Measurements from ENCODE around the gene TBC1D22A.

GRCh38 chr22:46807458-46807857, 45.0 kb downstream of the TBC1D22A start:
- TF ChIP-seq POLR2A (IDR thresholded peaks at IDR 0.05) (no peak), CTCF (IDR thresholded peaks at IDR 0.05) (no peak)
